ENCODE results near the gene KCNG2.

DNA sequence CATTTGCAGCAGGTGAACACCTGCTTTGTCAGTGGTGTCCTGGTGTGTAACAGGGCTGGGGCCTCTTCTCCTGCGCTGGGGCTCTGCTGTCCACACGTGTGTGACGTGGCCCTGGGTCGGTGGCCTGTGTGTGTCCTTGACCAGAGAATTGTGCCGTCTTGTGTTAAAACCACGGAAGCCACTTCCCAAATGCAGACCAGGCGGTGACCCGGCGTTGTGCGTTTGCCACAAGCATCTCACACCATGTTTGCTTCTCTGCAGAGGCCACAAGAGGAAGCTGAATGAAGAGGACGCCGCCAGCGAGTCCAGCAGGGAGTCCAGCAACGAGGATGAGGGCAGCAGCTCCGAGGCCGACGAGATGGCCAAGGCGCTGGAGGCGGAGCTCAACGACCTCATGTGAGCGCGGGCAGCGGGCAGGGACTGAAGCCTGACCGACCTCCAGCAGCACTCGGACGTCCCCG, 44.3 kb upstream of the KCNG2 start:
- TF ChIP-seq, protein P1, sequence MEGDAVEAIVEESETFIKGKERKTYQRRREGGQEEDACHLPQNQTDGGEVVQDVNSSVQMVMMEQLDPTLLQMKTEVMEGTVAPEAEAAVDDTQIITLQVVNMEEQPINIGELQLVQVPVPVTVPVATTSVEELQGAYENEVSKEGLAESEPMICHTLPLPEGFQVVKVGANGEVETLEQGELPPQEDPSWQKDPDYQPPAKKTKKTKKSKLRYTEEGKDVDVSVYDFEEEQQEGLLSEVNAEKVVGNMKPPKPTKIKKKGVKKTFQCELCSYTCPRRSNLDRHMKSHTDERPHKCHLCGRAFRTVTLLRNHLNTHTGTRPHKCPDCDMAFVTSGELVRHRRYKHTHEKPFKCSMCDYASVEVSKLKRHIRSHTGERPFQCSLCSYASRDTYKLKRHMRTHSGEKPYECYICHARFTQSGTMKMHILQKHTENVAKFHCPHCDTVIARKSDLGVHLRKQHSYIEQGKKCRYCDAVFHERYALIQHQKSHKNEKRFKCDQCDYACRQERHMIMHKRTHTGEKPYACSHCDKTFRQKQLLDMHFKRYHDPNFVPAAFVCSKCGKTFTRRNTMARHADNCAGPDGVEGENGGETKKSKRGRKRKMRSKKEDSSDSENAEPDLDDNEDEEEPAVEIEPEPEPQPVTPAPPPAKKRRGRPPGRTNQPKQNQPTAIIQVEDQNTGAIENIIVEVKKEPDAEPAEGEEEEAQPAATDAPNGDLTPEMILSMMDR (conservative IDR thresholded peaks at IDR 0.05; ENCODE audit: low read depth in 2 of 2), result no peak
- TF ChIP-seq, protein P2, sequence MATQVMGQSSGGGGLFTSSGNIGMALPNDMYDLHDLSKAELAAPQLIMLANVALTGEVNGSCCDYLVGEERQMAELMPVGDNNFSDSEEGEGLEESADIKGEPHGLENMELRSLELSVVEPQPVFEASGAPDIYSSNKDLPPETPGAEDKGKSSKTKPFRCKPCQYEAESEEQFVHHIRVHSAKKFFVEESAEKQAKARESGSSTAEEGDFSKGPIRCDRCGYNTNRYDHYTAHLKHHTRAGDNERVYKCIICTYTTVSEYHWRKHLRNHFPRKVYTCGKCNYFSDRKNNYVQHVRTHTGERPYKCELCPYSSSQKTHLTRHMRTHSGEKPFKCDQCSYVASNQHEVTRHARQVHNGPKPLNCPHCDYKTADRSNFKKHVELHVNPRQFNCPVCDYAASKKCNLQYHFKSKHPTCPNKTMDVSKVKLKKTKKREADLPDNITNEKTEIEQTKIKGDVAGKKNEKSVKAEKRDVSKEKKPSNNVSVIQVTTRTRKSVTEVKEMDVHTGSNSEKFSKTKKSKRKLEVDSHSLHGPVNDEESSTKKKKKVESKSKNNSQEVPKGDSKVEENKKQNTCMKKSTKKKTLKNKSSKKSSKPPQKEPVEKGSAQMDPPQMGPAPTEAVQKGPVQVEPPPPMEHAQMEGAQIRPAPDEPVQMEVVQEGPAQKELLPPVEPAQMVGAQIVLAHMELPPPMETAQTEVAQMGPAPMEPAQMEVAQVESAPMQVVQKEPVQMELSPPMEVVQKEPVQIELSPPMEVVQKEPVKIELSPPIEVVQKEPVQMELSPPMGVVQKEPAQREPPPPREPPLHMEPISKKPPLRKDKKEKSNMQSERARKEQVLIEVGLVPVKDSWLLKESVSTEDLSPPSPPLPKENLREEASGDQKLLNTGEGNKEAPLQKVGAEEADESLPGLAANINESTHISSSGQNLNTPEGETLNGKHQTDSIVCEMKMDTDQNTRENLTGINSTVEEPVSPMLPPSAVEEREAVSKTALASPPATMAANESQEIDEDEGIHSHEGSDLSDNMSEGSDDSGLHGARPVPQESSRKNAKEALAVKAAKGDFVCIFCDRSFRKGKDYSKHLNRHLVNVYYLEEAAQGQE (IDR thresholded peaks at IDR 0.05; ENCODE audit: unreplicated experiment), result no peak
- no peak for TF ChIP-seq EZH2phosphoT487 (IDR thresholded peaks at IDR 0.05; ENCODE audit: unreplicated experiment)
- no peak for TF ChIP-seq POLR2AphosphoS5 (IDR thresholded peaks at IDR 0.05; ENCODE audit: low read depth)
- no peak for TF ChIP-seq CREB1 (CRISPR knock-in tag; IDR thresholded peaks at IDR 0.05; ENCODE audit: low read depth)
- TF ChIP-seq, protein P3, sequence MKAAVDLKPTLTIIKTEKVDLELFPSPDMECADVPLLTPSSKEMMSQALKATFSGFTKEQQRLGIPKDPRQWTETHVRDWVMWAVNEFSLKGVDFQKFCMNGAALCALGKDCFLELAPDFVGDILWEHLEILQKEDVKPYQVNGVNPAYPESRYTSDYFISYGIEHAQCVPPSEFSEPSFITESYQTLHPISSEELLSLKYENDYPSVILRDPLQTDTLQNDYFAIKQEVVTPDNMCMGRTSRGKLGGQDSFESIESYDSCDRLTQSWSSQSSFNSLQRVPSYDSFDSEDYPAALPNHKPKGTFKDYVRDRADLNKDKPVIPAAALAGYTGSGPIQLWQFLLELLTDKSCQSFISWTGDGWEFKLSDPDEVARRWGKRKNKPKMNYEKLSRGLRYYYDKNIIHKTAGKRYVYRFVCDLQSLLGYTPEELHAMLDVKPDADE (IDR thresholded peaks at IDR 0.05), result no peak
- no peak for TF ChIP-seq JUNB (IDR thresholded peaks at IDR 0.05; ENCODE audit: unreplicated experiment)
- no peak for TF ChIP-seq NANOG (IDR thresholded peaks at IDR 0.05; ENCODE audit: borderline replicate concordance)
- no peak for TF ChIP-seq EZH2 (IDR thresholded peaks at IDR 0.05; ENCODE audit: low read depth, unreplicated experiment)
- no peak for TF ChIP-seq ZNF114 (CRISPR knock-in tag; IDR thresholded peaks at IDR 0.05)
- TF ChIP-seq STAT1 (IDR thresholded peaks at IDR 0.05; ENCODE audit: unreplicated experiment), result no peak
- TF ChIP-seq ZNF331 (CRISPR knock-in tag; IDR thresholded peaks at IDR 0.05; ENCODE audit: low read depth), result no peak

Data from GM23338 (cell line).